Effector CD8-positive, alpha-beta T cell (primary cell): ENCODE data around the gene GSTM3.
"Not testable (repeated sequence)": the region's sequence is repeated elsewhere in the genome, so short reads cannot be mapped to it uniquely, and the experiment has no call there.

Experiments used
- DNase-seq: peaks from one replicate; lab custom pipeline; 2025; lab: John Stamatoyannopoulos, UW

GSTM3 gene

DNA sequence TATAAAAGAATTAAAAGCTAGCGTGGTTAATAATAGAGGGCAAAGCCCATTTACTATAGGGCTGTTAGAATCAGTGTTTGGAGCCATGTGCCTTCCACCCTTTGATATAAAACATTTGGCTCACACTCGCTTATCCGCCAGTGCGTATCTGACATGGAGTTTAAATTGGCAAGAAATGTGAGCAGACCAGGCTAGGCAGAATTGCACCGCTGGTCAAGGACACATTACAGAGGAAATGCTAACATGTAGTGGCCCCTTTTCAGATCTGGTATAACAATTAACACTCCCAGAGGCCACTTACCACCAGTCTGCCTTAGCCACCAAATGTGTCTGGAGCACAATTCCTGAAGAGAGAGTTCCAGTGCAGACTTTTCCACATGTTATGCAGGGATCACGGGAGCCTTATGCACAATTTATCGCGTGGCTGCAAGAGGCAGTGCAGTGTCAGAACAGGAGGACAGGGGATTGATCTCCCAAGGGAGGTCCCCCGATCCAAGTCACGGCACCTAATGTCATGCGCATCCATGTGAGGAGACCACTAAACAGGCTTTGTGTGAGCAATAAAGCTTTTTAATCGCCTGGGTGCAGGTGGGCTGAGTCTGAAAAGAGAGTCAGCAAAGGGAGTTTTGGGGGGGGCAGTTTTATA is 14.0 kb downstream of the GSTM3 start:
- DNase-seq: no peak

DNA sequence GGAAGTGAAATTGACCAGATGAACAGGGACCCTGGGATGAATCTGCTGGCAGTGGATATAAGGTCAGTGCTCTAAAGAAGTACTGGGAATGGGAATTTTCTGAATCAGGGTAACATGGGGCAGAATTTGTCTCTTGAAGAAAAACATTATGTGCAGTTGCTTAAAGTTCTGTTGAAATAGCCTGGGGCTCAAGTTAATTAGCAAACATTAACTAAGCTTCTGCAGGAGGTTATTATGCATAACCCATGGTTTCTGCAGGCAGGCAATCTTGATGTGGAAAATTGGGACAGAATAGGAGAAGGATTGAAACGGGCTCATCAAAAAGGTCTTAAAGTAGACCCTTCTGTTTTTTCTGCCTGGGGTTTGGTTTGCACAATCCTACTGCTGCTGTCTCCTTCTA is 14.8 kb downstream of the GSTM3 start:
- DNase-seq: no peak

DNA sequence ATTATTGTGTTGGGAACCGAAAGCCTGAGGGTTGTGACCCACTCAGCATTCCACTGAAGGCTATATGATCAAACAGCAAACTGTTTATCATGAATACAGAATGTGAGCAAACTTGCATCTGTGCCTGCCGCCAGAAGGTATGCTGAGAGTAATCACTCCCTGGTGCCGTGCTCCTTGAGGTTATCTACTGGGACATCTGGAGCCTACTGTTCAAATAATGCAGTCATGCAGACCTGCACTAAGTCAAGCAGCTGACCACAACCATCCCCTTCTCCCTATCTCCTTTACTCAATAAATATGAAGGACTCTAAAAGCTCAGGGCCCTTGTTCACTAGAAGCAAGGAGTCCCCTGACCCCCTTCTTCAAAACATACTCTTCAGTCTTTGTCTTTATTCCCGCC is 15.3 kb downstream of the GSTM3 start:
- DNase-seq: no peak

GRCh38 chr1:109724933-109725332 is 15.9 kb downstream of the GSTM3 start:
- no peak for DNase-seq

DNA sequence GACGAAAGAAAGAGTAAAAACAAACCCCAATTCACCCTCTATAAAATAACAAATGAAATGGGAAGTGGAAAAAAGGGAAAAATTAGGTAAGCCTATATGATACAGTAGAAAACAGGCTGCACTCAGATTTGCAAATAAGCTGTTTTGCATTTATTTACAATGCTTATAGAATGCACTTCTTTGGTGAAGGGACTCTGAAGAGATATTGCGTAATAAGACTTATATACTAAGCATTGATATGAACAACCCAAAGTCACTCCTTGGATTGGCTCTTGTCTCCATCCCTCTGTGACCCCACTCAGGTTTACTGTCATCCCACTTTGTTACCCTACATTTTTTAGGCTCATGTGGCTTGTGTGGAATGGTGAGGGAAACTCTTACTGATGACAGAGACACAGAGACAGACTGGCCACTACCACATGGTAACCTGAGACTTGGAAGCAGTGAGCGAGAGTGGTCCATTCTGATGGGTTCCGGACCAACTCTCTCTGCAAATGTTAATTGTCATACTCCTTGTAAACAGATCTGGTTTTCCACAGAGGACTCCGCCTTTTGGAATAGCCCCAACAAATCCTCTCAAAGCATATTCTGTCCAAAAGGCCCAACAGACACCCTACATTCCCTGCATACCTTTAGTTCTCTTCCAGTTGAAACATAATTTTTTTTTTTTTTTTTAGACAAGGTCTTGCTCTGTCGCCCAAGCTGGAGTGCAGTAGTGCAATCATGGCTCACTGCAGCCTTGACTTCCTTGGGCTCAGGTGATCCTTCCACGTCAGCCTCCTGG is 17.7 kb downstream of the GSTM3 start:
- DNase-seq: no peak

GRCh38 chr1:109721971-109722370 is 18.9 kb downstream of the GSTM3 start:
- no peak for DNase-seq

- no peak for DNase-seq
Measured at GRCh38 chr1:109721042-109721441, 19.8 kb downstream of the GSTM3 start.

DNA sequence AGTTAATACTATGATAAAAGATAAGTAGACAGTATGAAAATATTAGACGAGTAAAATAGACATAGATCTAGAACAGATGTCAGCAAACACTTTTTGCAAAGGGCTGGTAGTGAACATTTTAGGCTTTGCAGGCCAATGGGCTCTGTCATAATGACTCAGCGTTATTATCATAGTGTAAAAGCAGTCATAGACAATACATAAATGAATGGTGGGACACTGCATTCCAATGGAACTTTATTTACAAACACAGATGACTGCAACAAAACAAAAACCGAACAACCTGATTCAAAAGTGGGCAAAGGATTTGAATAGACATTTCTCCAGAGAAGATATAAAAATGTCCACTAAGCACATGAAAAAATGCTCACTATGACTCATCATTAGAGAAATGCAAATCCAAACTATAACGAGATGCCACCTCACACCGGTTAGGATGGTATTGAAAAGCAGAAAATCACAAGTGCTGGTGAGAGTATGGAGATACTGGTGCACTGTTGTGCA is 21.5 kb downstream of the GSTM3 start:
- no peak for DNase-seq

- DNase-seq: no peak
Measured at GRCh38 chr1:109718495-109718894, 22.3 kb downstream of the GSTM3 start.

- DNase-seq: no peak
Measured at GRCh38 chr1:109717729-109718128, 23.1 kb downstream of the GSTM3 start.

GRCh38 chr1:109716570-109717090 is 24.2 kb downstream of the GSTM3 start:
- no peak for DNase-seq

- no peak for DNase-seq
Measured at GRCh38 chr1:109716121-109716520, 24.7 kb downstream of the GSTM3 start.

DNA sequence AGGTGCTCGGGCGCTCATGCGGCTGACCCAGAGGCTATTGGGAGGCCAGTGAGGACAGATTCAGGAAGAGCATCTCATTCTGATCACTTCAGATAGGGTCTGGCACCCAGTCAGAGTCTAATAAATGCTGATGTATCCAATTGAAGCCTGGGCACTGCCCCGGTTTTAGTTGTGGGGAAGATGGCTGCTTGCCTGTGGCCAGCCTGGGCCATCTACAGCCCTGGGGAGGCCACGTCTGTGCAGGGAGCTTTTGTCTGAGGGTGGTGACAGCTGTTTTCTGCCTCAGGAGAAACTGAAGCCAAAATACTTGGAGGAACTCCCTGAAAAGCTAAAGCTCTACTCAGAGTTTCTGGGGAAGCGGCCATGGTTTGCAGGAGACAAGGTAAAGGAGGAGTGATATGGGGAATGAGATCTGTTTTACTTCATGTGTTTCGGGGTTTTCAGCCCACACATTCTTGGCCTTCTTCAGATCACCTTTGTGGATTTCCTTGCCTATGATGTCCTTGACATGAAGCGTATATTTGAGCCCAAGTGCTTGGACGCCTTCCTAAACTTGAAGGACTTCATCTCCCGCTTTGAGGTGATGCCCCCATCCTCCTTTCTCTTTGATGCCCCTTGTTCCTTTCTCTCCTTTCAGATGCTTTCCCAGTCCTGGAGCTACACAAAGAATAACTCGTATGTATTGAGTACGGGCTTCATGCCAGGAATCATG is 26.0 kb downstream of the GSTM3 start:
- no peak for DNase-seq

DNA sequence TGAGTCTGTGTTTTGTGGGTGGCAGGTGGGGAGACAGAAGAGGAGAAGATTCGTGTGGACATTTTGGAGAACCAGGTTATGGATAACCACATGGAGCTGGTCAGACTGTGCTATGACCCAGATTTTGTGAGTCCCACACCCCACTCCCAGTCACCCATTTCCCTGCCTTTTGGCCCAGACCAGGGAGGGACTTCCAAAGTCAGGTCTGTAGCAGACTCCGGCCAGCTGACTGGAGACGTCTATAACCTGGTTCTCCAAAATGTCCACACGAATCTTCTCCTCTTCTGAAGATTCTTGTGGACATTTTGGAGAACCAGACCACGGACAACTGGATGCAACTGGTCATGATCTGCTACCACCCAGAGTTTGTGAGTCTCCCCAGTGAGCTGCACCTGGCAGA is 27.2 kb downstream of the GSTM3 start:
- DNase-seq: no peak

DNA sequence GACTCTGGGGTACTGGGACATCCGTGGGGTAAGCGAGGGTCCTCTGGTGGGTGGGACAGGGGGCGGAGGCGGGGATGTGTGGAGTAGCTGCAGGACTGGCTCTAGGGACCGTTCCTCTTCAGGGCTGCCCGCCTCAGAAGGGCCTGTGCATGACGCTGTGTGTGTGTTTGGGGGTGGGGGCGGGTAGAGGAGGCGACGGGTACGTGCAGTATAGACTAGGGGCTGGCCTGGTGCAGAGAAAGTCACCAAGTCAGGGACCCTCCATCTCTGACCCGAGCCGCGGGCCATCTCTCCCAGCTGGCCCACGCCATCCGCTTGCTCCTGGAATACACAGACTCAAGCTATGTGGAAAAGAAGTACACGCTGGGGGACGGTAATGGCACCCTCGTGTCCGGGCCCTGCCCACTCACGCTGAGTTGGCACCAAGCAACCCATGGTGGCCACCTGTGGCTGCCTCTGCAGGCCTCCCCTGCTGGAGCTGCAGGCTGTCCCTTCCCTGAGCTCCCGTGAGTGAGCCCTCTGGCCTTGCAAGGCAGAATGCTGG is 28.4 kb downstream of the GSTM3 start:
- no peak for DNase-seq

DNA sequence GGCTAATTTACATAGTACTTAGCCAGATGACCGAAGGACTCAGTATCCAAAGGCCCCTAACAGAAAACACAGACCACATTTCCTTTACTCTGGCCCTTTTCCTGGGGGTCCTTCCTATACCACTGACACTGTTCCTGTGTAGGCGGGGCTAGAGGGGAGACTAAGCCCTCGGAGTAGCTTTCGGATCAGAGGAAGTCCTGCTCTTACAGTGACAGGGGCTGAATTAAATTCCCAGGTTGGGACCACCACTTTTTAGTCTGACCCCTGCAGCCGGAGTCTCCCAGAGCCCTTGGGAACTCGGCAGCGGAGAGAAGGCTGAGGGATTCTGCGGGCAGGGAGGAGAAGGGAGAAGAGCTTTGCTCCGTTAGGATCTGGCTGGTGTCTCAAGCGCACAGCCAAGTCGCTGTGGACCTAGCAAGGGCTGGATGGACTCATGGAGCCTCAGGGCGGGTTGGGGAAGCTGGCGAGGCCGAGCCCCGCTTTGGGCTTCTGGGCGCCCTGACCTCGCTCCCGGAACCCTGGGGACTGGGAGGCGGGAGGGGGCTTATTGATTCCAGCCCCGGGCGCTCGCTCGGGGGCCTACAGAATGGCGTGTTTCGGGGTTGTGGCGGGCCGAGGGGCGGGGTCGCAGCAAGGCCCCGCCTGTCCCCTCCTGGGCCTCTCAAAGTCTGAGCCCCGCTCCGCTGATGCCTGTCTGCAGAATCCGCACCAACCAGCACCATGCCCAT is 29.1 kb downstream of the GSTM3 start, which contains the start of gene GSTM5:
Gene GSTM5, plus strand, starts transcription at position 659 of the 728 bp plus-strand sequence. Its CDS starts 62 bp downstream, at position 721.
- not testable (repeated sequence) for DNase-seq

DNA sequence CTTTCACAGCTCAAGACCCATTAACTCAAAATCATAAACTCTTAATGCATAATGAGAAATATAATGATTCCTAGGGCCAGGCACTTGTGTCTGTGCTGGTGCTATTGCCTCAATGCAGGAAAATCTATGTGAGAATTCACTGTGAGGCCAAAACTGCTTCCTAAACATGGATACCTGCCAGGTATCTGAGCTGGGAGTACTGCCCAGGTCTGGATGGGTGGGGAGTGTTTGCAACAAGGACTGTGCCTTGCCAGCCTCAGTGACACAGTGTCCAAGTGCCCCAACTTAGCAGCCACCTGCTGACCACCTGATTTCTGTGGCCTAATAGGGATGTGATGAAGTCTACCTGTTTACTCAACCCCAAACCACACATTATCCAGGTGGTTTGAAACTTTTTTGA is 31.0 kb downstream of the GSTM3 start:
- DNase-seq: not testable (repeated sequence)

GRCh38 chr1:109708949-109709348 is 31.9 kb downstream of the GSTM3 start:
- not testable (repeated sequence) for DNase-seq

GRCh38 chr1:109705411-109705810 is 35.4 kb downstream of the GSTM3 start:
- no peak for DNase-seq

DNA sequence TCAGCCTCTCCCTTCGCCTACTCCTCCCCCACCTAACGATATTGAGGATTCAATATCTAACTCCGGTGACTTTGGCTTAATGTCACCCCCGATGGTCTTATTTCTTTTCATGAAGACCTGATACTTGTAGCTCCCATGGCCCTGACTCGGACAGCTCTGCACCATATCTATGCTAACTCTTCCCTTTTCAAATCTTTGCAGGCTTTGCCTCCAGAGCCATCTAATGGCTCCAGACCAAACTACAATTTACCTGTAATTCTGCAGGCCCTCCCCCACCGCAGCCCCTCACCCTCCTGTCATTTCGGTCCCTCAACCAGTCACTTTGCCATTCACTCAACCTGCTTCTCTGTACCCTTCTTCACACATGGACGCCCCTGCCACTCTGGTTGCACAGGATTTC is 36.7 kb downstream of the GSTM3 start:
- no peak for DNase-seq

- DNase-seq: not testable (repeated sequence)
Measured at GRCh38 chr1:109702940-109703339, 37.9 kb downstream of the GSTM3 start.
